NCI-H524 treated with DMSO at 0.1 percent for 48 hours (cell line): Measurements from ENCODE around the gene TMEM141.
A peak's percentile ranks its signal among the peaks of the same experiment; 100 is the strongest.
"Not testable (repeated sequence)": the region's sequence is repeated elsewhere in the genome, so short reads cannot be mapped to it uniquely, and the experiment has no call there.

Experiments used
- DNase-seq: peaks from one replicate; lab custom pipeline; 2025; lab: John Stamatoyannopoulos, UW

Gene TMEM141

DNA sequence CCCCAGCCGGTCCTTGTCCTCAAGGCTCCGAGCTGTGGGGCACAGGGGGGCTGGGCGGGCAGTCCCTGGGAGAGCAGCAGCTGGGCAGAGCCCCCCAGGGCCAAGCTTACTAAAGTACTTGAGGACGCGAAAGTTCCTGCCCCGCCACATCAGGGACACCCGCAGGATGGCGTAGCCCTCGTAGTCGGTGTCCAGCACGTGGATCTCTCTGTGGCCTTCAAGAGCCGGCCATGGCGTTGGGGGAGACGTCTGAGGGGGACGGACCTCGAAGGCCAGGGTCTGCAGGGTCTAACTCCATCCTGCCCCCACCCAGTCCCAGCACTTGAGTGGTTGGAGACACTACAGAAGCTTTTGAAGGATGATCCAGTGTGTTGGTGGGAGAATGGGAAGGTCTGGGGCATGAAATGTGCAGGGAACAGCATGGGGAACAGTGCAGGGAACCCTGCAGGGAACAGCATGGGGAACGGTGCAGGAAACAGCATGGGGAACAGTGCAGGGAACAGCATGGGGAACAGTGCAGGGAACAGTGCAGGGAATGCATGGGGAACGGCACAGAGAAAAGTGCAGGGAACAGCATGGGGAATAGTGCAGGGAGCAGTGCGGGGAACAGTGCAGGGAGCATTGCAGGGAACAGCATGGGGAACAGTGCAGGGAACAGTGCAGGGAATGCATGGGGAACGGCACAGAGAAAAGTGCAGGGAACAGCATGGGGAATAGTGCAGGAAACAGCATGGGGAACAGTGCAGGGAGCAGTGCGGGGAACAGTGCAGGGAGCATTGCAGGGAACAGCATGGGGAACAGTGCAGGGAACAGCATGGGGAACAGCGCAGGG, 35.6 kb upstream of the TMEM141 start:
- DNase-seq = not testable (repeated sequence)

GRCh38 chr9:136756134-136756438, 35.1 kb upstream of the TMEM141 start:
- DNase-seq = no peak

- DNase-seq = no peak
These were observed 34.3 kb upstream of the TMEM141 start for GRCh38 chr9:136756836-136757235.

- DNase-seq = no peak
These were observed 33.8 kb upstream of the TMEM141 start for GRCh38 chr9:136757328-136757727.

- DNase-seq = no peak
These were observed 33.4 kb upstream of the TMEM141 start for GRCh38 chr9:136757751-136758140.

DNA sequence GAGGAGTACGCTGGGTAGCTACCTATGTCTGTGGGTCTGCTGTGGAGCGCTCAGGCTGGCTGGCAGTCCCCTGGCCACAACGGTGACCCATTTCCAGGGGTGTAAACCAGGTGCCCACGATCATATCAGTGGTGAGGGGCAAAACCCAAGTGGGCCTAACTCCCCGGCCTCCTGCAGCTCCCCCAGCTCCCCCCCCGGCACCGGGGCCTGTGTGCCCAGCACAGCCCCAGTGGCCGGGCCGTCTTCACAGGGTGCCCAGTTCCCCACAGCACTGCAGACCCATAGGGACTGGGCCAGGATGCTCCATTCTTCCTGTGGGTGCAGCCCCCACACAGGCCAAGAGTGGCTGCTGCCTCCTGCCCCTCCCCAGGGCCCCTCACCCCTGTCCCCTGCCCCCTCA, 32.1 kb upstream of the TMEM141 start:
- no peak for DNase-seq

- DNase-seq = no peak
These were observed 31.5 kb upstream of the TMEM141 start for GRCh38 chr9:136759436-136760325.

- DNase-seq = no peak
These were observed 30.7 kb upstream of the TMEM141 start for GRCh38 chr9:136760424-136760823.

- DNase-seq = not testable (repeated sequence)
These were observed 30.2 kb upstream of the TMEM141 start for GRCh38 chr9:136760834-136761544.

- no peak for DNase-seq
These were observed 29.6 kb upstream of the TMEM141 start for GRCh38 chr9:136761545-136761981.

DNA sequence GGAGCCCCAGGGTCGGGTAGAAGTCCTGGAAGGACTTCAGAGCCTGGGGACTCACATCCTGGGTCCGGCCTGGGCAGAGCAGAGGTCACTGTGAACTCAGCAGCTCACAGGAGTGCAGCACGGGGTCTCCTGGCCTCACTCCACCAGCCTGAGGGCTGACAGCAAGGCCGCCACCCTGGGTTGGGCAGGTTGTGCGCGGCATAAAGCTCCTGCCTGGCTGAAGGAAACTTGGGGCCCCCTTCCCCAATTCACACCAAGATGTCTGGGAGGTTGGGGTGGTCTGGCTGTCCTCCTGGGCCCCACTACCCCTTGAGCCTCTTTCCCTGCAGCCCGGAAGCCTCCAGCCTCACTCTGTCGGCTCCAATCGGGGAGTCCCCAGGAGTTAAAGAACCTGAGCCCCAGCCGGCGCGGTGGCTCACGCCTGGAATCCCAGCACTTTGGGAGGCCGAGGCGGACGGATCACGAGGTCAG, 28.9 kb upstream of the TMEM141 start:
- DNase-seq = no peak

DNA sequence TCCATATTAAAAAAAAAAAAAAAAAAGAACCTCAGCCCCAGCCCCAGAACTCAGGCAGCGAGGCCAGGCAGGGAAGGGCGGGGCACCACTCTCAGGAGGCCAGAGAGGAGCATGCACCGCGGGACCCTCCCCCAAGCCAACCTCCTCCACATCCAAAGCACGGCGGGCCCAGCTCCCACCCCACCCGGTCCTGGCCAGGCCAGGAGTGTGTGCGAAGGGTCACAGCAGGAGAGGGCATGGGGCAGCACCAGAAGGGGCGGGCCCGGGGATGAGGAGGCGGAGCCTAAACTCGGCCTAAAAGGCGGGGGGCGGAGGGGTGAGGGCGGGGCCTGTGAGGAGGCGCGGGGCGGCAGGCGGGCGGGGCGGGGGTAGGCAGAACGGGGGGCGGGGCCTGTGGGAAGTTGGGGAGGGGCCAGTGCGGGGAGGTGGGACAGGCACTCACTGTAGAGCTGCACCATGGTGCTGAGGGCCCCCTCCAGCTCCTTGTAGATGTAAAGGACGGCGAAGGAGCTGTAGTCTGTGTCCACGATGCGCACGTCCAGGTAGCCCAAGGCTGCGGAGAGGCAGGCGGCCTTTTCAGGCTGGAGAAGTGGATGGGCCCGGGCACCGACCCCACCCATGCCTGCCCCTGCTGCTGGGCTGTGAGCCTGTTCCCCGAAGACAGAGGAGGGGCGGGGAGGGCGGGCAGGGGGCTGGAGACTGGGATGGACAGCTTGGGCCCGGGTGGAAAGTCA, 28.1 kb upstream of the TMEM141 start:
- no peak for DNase-seq

DNA sequence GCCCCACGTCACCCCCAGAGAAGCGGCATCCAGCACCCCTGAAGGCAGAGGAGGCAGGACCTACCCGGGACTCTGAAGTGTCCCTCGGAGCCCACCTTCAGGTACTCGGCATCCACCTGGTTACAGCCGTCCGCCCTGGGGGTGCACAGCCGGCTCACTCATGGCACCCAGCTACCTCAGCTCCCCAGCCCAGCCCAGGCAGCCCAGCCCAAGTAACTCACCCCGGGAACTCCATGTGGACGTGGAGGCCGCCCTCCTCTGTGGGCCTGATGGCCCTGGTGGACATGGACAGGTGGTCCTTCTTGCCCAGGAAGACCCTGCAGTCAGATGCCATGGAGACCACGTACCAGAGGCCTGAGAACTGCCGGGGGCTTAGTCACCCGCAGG, 27.5 kb upstream of the TMEM141 start:
- no peak for DNase-seq

DNA sequence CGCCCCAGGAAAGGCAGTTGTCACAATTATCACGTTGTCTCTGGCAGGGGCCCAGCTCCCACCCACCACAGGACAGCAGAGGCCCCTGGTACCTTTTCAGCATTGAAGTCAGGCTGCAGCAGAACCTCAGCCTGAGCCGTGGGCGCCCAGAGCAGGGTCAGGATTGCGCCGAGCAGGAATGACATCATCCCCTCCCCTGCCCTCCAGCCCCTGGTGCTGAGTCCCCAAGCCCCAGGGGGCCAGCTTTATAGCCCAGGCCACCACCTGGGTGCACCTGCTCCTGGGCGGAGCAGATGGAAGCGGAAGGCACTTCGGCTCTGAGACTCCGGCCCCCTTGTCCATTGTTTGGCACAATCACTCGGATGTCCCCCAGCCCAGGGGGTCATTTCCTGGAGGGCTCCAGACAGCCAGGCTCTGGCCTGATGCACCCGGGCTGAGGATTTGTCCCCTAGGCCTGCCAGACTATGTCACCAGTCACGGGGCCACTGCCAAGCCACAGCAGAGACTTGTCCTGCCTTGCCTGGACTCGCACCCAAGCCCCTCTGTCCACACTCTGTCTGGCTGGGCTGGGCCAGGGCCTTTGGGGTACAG, 26.7 kb upstream of the TMEM141 start, which contains the start of gene LCN15:
LCN15 (minus strand) TSS at position 218 of the 591 bp plus-strand sequence; CDS start at position 188, 30 bp downstream.
- no peak for DNase-seq

DNA sequence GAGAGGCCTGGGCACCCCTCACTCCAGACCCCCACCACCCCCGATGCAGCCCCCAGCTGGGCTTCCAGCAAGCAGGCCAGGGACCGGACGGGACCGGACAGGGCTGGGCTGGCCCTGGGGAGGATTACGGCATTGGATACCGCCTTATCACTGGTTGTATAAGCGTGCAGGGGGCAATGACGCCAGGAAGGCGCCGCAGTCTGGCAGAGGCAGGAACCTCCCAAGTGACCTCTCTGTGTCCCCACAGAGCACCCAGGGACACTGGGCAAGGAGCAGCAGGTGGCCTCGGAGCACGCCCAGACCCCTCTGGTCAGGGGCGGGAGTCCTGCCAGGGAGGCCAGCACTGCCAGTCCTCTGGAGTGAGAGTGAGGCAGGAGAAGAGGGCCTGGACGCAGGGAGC, 26.1 kb upstream of the TMEM141 start:
- DNase-seq = no peak

DNA sequence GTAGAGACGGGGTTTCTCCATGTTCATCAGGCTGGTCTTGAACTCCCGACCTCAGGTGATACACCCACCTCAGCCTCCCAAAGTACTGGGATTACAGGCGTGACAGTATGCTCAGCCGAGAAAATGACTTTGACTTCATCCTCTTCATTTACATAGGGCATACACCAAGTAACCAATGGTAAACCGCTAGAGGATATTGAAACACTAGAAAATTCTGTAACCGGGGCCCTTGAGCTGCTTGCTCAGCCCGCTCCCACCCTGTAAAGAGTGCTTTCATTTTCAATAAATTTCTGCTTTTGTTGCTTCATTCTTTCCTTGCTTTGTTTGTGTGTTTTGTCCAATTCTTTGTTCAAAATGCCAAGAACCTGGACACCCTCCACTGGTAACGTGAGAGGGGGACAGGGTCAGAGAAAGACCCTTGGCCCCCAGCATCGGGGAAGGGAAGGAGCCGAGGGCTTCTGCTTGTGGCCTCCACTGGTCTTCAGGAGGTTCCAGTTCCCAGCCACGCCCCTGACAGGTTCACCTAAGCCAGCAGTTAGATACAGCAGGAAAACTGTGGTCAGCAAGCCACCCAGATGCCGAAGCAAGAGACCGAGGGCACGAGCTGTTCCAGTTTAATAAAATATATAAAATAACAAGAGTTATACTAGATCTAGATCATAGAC, 25.3 kb upstream of the TMEM141 start:
- not testable (repeated sequence) for DNase-seq

DNA sequence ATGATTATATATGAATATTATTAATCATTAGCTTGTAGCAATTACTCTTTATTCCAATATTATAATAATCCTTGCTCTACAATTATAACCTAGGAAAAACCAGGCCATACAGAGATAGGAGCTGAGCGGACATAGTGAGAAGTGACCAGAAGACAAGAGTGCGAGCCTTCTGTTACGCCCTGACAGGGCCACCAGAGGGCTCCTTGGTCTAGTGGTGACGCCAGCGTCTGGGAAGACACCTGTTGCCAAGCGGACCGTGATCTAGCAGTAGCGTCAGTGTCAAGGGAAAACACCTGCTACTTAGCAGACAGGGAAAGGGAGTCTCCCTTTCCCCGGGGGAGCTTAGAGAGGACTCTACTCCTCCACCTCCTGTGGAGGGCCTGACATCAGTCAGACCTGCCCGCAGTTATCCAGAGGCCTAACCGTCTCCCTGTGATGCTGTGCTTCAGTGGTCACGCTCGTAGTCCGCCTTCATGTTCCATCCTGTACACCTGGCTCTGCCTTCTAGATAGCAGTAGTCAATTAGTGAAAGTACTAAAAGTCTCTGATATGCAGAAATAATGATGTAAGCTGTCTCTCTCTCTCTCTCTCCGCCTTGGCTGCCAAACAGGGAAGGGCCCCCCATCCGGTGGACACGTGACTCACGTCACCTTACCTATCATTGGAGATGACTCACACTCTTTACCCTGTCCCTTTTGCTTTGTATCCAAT, 24.6 kb upstream of the TMEM141 start:
- DNase-seq = peak; percentile 9

DNA sequence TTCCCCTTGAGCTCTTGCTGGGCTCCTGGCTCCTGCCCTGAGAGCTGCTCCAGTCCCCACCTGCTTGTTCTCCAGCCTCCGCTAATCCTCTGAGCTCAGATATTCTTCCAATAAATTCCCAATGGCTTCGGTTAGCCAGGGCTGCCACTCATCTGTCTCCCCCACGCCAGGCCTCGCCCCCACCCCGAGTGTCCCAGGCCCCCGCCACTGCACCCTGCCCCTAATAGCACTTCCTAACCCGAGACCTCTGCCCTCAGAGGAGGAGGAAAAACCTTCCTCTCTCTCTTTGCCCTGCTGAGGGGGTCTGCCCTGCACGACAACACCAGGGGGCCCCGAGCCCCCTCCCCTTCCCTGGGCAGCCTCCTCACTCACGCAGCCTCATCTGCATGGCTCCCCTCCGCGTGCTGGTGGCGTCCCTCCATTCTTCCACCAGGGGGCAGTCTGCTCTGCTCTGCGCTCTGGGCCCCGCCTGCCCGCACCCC, 21.4 kb upstream of the TMEM141 start:
- DNase-seq = no peak

DNA sequence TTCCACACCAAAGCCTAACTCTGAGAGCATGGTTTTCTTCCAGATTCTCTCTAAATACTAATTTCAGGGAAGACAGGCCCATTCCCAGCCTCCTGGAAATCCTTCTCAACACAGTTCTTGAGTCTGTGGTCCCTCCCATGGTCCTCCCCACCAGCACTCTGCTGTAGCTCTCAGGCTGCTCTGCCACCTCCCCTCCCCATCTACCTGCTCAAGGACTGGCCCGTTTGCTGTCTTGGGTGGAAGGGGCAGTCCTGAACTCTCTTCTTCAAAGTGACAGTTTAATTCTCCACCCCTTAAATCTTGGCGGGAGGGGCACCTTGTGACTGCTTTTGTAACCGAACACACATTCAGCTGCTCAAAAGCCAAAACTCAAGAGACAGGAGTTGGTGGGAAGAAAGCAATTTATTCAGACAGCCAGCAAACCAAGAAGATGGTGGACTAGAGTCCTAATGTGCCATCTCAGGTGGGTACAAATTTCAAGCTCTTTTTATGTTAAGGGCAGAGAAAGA, 19.2 kb upstream of the TMEM141 start:
- no peak for DNase-seq
